ENCODE data around the gene IFNA13. TPM values are rescaled to one million over a fixed set of nuclear protein-coding genes. Genes with fewer than 3 reads are reported as not detected.

IFNA13 gene
- not detected in 2 replicates for total RNA-seq

GRCh38 chr9:21367957-21368356 is at the start of gene IFNA13:
Gene IFNA13, minus strand, starts transcription at chr9:21368057. Its CDS starts 47 bp downstream, at chr9:21368010.

DNA sequence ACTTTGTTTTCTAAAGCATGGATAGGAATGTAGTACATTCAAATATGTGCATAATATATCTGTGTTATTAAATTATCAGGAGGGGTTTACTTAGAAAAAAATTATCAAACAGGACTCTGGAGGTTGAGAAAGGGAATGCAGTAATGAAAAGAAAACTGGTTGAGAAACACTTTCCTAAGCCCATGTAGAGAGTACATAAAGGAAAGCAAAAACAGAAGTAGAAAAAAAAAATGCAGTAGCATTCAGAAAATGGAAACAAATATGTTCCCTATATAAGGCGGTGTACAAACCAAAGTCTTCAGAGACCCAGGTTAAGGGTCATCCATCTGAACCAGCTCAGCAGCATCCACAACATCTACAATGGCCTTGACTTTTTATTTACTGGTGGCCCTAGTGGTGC is 41.0 kb upstream of the IFNA13 start, which contains the start of gene IFNA8:
TSS of gene IFNA8 (plus strand) at position 301 of the 400 bp plus-strand sequence. CDS start at position 361, 60 bp downstream.

DNA sequence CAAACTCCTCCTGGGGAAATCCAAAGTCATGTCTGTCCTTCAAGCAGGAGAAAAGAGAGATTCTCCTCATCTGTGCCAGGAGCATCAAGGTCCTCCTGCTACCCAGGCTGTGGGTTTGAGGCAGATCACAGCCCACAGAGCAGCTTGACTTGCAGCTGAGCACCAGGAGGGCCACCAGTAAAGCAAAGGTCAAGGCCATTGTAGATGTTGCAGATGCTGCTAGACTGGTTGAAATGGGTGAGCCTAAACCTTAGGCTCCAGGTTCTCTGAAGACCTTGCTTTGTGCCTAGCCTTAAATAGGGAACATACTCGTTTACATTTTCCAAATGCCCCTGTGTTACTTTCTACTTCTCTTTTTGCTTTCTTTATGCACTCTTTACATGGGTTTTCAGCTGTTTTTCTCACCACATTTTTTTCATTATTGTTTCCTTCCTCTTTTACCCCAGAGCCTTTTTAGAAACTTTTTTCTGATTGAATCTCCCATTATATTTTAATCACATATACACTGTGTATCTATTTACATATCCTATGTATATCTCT is 17.3 kb upstream of the IFNA13 start, which contains the start of gene IFNA2:
TSS of gene IFNA2 (minus strand) at position 268 of the 540 bp plus-strand sequence. CDS start at position 199, 69 bp downstream.

GRCh38 chr9:21350787-21351186 is 17.1 kb downstream of the IFNA13 start, which contains the start of gene IFNA6:
Gene IFNA6, minus strand, starts transcription at chr9:21350887. Its CDS starts 0 bp downstream, at chr9:21350887.

DNA sequence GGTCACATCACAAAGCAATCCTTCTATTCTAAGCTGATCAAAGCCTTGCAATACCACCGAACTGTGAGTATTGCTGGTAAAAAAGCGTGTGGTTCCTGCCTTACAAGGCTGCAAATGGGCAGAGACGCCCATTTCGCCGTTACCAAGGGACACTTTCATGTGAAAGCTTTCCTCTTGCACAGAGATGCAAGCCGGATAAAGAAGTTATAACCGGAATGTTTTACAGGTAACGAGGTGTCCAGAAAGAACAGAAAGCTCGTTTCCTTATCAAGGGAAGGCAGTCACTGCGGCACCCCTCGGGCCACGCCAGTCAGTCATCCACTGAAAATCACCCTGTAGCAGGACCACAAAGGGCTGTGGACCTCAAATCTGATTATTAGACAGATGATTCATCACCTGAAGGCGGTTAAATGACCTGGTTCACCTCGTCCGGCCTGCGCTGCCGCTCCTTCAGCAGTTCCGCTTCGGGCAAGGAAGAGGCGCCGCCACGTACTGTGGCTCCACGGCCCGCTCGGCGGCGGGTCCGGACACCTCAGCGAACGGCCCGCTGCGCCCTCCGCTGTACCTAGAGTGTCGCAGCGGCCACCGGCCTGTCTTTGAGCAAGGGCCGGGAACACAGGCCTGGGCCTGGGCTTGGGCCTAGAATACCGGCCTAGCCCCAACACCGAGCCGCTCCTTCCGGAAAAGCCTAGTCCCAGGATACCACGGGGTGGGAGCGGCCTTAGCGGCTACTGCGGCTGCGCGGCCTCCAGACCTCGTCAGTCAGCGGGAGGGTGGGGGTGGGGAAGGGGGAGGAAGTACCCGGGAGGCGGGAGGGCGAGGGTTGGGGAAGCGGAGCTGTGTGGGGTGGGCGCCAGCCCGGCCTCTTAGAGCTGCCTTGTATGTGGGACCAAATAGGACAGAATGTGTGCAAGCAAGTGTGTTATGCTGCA is 32.9 kb downstream of the IFNA13 start, which contains the start of gene KLHL9:
TSS of gene KLHL9 (minus strand) at position 704 of the 932 bp plus-strand sequence. CDS start at position 159, 545 bp downstream.

Other genes starting within 250 kb of the IFNA13 start
- gene IFNW1, start 226.2 kb downstream of the IFNA13 start, total RNA-seq: not detected in 2 replicates
- not detected in 2 replicates for gene IFNA21, start 201.4 kb downstream of the IFNA13 start, total RNA-seq
- gene IFNA4, start 180.5 kb downstream of the IFNA13 start, total RNA-seq: not detected in 2 replicates
- gene IFNA7, start 165.9 kb downstream of the IFNA13 start, total RNA-seq: not detected in 2 replicates
- not detected in 2 replicates for gene IFNA10, start 160.9 kb downstream of the IFNA13 start, total RNA-seq
- not detected in 2 replicates for gene IFNA16, start 150.7 kb downstream of the IFNA13 start, total RNA-seq
- gene IFNA17, start 139.8 kb downstream of the IFNA13 start, total RNA-seq: not detected in 2 replicates
- not detected in 2 replicates for gene IFNA14, start 128.1 kb downstream of the IFNA13 start, total RNA-seq
- gene IFNA5, start 62.7 kb downstream of the IFNA13 start, total RNA-seq: not detected in 2 replicates
- gene KLHL9, start 32.7 kb downstream of the IFNA13 start, total RNA-seq: 37.7 and 49.3 TPM in 2 replicates
- not detected in 2 replicates for gene IFNA6, start 17.2 kb downstream of the IFNA13 start, total RNA-seq
- gene IFNA2, start 17.3 kb upstream of the IFNA13 start, total RNA-seq: not detected in 2 replicates
- gene IFNA8, start 41.1 kb upstream of the IFNA13 start, total RNA-seq: not detected in 2 replicates
- not detected in 2 replicates for gene IFNA1, start 72.4 kb upstream of the IFNA13 start, total RNA-seq
- gene IFNE, start 114.3 kb upstream of the IFNA13 start, total RNA-seq: 10.4 and 30.1 TPM in 2 replicates

Measured in smooth muscle cell of the pulmonary artery (primary cell).